Left ventricle myocardium inferior (tissue), 1 donor: Measurements from ENCODE around the gene NINL. TPM values are rescaled to one million over a fixed set of nuclear protein-coding genes. Genes with fewer than 3 reads are reported as not detected.

Experiments used
- DNase-seq: peaks from one replicate; pipeline ENCODE4 v3.0.0-alpha.2; 2020
- H3K27ac ChIP-seq: fragments of 200-600 bp; replicated peaks from 2 replicates; pipeline ENCODE4 v1.8.0; 2021
- H3K27me3 ChIP-seq: fragments of 200-600 bp; 2 replicates; pipeline ENCODE4 v1.8.0; 2021; ENCODE audit warnings: low read depth
- H3K36me3 ChIP-seq: fragments of 200-600 bp; 2 replicates; pipeline ENCODE4 v1.8.0; 2021
- H3K4me1 ChIP-seq: fragments of 200-600 bp; 2 replicates; pipeline ENCODE4 v1.8.0; 2021
- H3K4me3 ChIP-seq: fragments of 200-600 bp; 2 replicates; pipeline ENCODE4 v1.8.0; 2021; ENCODE audit warnings: mild to moderate bottlenecking, moderate library complexity
- H3K9me3 ChIP-seq: fragments of 200-600 bp; replicated peaks from 2 replicates; pipeline ENCODE4 v1.8.0; 2021
- intact Hi-C: fragments of 100-400 bp; cut with micrococcal nuclease; formaldehyde crosslinking; loops from one replicate; pipeline ENCODE4 v1.11.0; 2022
- total RNA-seq: library from RNA; stranded (reverse); fragmentation: NEBNext Ultra II Directional; extraction: Animal tissue kit (Norgen Biotek cat#: 25700); gene quantifications from one replicate; pipeline ENCODE4 v1.2.1, GENCODE V29; 2021
- TF ChIP-seq, protein P1 (sequence below): fragments of 200-600 bp; IDR thresholded peaks from 2 replicates; pipeline ENCODE4 v1.8.0; 2021; ENCODE audit warnings: antibody characterized with exemption, mild to moderate bottlenecking, borderline replicate concordance
- donor health status: DM: no; HTN: yes; CAD: no; lungs with severe emphysema.

Gene NINL
- total RNA-seq, 1 donor from 2014 or later = 1.8 TPM

DNA sequence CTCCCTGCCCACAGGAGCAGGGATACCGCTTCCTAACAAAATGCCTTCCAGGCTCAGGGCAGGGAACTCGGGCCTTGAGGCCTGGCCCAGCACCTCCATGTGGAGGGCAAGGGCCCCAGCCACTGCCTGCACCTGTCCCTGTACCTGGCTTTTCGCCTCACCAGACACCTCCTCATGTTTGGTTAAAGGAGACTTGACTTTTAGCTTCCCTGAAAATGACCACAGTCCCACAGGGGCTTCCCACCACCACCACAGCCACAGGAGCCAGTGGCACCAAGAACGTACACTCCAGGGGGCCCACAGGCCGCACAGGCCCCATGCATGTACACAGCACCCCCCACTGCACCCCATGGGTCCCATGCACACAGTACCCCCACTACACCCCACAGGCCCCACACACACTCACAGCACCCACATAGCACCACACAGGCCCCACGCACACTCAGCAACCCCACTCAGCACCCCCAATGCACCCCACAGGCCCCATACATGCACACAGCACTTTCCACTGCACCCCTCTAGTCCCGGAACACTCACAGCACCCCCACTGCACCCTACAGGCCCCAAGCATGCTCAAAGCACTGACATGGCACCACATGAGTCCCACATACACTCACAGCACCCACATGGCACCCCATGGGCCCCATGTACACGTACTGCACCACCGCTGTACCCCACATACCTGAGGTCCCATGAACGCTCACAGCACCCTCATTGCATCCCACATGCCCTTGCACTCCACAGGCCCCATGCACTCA is 91.4 kb downstream of the NINL start:
- H3K4me3 ChIP-seq = no peak overlapping the region
- H3K4me1 ChIP-seq = no peaks in the 10 kb centered on the region
- intact Hi-C loops = no loop called here
- DNase-seq = no peak
- TF ChIP-seq, protein P1, sequence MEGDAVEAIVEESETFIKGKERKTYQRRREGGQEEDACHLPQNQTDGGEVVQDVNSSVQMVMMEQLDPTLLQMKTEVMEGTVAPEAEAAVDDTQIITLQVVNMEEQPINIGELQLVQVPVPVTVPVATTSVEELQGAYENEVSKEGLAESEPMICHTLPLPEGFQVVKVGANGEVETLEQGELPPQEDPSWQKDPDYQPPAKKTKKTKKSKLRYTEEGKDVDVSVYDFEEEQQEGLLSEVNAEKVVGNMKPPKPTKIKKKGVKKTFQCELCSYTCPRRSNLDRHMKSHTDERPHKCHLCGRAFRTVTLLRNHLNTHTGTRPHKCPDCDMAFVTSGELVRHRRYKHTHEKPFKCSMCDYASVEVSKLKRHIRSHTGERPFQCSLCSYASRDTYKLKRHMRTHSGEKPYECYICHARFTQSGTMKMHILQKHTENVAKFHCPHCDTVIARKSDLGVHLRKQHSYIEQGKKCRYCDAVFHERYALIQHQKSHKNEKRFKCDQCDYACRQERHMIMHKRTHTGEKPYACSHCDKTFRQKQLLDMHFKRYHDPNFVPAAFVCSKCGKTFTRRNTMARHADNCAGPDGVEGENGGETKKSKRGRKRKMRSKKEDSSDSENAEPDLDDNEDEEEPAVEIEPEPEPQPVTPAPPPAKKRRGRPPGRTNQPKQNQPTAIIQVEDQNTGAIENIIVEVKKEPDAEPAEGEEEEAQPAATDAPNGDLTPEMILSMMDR = no peak
- no peaks in the 10 kb centered on the region for H3K9me3 ChIP-seq
- no peaks in the 10 kb centered on the region for H3K27me3 ChIP-seq
- H3K36me3 ChIP-seq = peaks cover 6% of the 10 kb centered on the region
- H3K27ac ChIP-seq = no peak overlapping the region

DNA sequence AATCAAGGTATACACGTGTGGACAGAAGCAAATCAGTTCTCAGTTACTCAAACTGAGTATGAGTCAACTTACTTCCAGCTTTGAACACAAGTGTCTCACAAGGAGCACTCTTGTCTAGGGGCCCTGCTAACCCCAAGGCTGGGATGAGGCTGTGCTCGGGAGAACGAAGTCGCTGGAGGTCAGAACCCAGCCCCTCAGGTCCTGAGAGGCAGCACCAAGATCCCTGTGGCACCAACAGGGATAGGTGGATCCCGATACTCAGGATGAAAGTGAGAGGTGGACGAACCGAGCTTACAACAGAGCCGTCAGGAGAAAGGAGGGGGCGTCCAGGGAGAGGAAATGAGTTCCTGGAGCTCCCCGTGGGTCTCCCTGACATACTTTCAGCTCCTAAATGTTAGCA is 92.2 kb downstream of the NINL start:
- no peak overlapping the region for H3K4me3 ChIP-seq
- no peaks in the 10 kb centered on the region for H3K4me1 ChIP-seq
- no peaks in the 10 kb centered on the region for H3K27me3 ChIP-seq
- no peaks in the 10 kb centered on the region for H3K9me3 ChIP-seq
- TF ChIP-seq, protein P1 = no peak
- DNase-seq = no peak
- no peak overlapping the region for H3K27ac ChIP-seq
- intact Hi-C loops = no loop called here
- H3K36me3 ChIP-seq = peaks cover 8% of the 10 kb centered on the region

DNA sequence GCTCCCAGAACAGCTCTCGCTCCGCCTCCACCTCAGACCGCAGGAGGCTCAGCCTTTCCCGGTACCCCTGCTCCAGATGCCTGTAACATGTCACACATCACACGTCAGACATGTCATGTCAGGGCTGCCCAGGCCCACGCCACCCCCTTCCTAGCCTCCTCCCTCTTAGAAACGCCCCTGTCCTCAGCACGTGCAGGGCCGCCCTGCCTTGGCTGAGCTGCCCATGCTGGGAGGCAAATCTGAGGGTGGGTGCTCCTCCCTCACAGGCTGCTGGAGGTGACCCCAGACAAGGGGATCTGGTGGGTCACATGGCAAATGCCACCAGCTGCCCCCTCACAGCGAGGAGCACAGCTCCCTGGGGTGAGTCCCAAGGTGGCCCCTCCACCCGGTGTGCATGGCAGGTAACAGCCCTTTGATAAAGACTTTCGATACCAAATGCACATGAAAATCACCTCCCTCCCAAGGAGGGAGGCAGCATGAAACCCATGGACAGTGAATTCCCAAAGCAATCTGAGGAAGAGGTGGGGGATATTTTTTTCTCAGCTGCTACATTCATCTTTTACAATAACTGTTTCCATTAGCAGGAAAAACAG is 93.8 kb downstream of the NINL start:
- DNase-seq = no peak
- intact Hi-C loops = no loop called here
- TF ChIP-seq, protein P1 = no peak
- H3K9me3 ChIP-seq = no peaks in the 10 kb centered on the region
- peaks cover 13% of the 10 kb centered on the region for H3K36me3 ChIP-seq
- peaks cover 4% of the 10 kb centered on the region for H3K4me1 ChIP-seq
- H3K4me3 ChIP-seq = no peak overlapping the region
- no peaks in the 10 kb centered on the region for H3K27me3 ChIP-seq
- no peak overlapping the region for H3K27ac ChIP-seq

DNA sequence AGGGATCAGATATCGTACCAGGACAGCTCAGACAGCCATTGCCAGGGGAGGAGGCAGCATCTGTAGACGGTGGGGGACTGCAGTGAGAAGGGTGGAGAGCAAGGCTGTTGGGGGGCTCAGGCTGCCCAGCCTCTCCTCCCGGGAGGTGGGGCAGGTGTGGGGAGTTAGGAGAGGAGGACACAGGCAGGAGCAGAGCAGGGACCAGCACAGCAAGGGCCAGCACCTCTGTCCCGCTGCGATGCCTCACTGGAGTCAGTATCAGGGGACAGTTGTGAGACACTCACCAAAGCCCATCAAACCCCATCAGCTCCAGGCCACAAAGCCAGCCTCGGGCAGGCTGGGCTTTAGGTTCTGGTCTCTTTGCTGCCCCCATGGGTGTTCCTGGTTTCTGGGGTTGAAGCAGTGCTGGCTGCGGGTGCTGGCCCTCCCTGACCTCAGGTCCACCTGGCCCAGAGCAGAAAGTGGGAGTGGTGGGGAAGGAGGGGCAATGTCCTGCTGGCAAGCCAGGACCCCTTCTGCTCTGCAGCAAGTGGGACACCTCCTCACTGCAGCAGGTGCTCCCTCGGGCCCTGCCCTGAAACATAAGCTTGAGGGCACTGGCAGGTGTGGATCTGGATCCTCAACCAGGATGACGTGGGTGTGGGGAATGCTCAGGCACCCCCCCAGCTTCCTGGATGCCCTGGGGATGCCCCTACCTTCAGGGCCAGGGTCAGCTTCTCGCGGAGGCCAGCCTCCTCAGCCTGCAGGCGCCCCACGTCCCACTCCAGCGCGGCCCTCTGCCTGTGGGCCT is 94.5 kb downstream of the NINL start:
- Histone ChIP-seq H3K4me3 (no peak overlapping the region), H3K36me3 (peaks cover 13% of the 10 kb centered on the region), H3K27ac (no peak overlapping the region), H3K9me3 (no peaks in the 10 kb centered on the region), H3K4me1 (peaks cover 11% of the 10 kb centered on the region), H3K27me3 (no peaks in the 10 kb centered on the region)
- intact Hi-C loops = no loop called here
- TF ChIP-seq, protein P1 = no peak
- DNase-seq = no peak

DNA sequence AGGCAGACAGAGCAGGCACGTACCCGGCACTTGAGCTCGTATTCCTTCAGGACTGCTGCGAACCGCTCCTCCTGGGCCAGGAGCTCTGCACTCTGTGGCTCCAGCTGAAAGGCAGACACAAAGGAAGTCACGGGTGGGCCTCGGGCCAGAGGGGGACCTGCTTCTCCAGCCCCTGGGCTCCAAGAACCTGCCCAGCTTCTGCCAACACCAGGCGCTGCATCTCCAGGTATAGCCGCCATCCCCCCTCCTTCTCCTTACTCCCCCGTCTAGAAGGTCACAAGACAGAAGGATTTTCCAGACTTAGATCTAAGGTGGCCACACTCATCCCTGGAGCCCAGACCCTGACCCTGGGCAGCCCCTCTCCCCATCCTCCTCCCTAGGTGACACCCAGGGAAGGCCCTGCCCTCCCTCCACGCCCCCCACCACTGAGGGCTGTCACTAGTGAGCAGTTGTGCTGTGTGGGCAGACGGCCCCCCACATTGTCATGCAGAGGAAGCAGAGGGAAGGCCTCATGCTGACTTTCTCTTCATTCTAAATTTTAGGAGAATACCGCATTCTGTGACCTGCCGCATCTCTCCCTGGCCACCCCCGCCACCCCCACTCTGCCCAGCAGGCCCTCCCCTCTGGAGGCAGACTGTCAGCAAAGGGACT is 96.0 kb downstream of the NINL start:
- Histone ChIP-seq H3K9me3 (no peaks in the 10 kb centered on the region), H3K27me3 (no peaks in the 10 kb centered on the region), H3K4me1 (peaks cover 14% of the 10 kb centered on the region), H3K27ac (no peak overlapping the region), H3K36me3 (peaks cover 13% of the 10 kb centered on the region), H3K4me3 (no peak overlapping the region)
- no peak for DNase-seq
- TF ChIP-seq, protein P1 = no peak
- intact Hi-C loops = no loop called here
